ENCODE measurements around the gene TFF2.

GRCh38 chr21:42320791-42321190, 30.0 kb downstream of the TFF2 start:
- TF ChIP-seq, protein P1, sequence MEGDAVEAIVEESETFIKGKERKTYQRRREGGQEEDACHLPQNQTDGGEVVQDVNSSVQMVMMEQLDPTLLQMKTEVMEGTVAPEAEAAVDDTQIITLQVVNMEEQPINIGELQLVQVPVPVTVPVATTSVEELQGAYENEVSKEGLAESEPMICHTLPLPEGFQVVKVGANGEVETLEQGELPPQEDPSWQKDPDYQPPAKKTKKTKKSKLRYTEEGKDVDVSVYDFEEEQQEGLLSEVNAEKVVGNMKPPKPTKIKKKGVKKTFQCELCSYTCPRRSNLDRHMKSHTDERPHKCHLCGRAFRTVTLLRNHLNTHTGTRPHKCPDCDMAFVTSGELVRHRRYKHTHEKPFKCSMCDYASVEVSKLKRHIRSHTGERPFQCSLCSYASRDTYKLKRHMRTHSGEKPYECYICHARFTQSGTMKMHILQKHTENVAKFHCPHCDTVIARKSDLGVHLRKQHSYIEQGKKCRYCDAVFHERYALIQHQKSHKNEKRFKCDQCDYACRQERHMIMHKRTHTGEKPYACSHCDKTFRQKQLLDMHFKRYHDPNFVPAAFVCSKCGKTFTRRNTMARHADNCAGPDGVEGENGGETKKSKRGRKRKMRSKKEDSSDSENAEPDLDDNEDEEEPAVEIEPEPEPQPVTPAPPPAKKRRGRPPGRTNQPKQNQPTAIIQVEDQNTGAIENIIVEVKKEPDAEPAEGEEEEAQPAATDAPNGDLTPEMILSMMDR (conservative IDR thresholded peaks at IDR 0.05; ENCODE audit: low read length): no peak
- no peak for TF ChIP-seq EZH2phosphoT487 (IDR thresholded peaks at IDR 0.05; ENCODE audit: borderline replicate concordance)

Data from Loucy (cell line).